Thyroid gland (tissue), 4 donors: ENCODE measurements around the gene PDS5B.

Source experiments
- POLR2A ChIP-seq, 2 donors: fragments of 450-650 bp; IDR thresholded peaks; one replicate each; pipeline ENCODE4 v1.6.1; 2017; ENCODE audit warnings: antibody characterized with exemption in 2 of 2, mild to moderate bottlenecking in 2 of 2, moderate library complexity in 1 of 2
- TF ChIP-seq, protein P1 (sequence below), 6 experiments: fragments of 200-600 bp in 3 of 6; fragments of 450-650 bp in 3 of 6; sonication (generic) in 3 of 6; IDR thresholded peaks; one replicate each; pipeline ENCODE4 v1.5.1; 2016 to 2019; ENCODE audit warnings: antibody characterized with exemption in 6 of 6, mild to moderate bottlenecking in 2 of 6, inconsistent platforms in 1 of 6, moderate library complexity in 1 of 6

DNA sequence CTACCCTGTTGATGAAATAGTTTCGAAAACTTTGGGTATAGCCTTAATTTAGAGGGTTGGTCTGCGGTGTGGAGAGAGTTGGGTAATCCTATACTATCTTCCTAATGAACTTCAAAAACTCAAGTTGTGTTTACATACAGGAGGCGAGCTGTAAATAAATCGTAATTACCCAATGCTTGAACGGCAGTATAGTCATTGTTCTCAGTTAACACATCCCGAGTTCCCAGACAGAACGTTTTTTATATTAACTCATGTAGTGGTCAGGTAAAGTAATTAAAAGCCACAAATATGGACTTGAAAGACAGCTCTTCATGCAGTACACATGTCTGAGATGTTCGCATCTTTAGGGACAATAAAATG is 1.5 kb downstream of the PDS5B start:
- TF ChIP-seq, protein P1, sequence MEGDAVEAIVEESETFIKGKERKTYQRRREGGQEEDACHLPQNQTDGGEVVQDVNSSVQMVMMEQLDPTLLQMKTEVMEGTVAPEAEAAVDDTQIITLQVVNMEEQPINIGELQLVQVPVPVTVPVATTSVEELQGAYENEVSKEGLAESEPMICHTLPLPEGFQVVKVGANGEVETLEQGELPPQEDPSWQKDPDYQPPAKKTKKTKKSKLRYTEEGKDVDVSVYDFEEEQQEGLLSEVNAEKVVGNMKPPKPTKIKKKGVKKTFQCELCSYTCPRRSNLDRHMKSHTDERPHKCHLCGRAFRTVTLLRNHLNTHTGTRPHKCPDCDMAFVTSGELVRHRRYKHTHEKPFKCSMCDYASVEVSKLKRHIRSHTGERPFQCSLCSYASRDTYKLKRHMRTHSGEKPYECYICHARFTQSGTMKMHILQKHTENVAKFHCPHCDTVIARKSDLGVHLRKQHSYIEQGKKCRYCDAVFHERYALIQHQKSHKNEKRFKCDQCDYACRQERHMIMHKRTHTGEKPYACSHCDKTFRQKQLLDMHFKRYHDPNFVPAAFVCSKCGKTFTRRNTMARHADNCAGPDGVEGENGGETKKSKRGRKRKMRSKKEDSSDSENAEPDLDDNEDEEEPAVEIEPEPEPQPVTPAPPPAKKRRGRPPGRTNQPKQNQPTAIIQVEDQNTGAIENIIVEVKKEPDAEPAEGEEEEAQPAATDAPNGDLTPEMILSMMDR (IDR thresholded peaks at IDR 0.05), result no peak
- TF ChIP-seq POLR2A (IDR thresholded peaks at IDR 0.05), result no peak
